ENCODE results near the gene FNIP1.
"Not testable (repeated sequence)": the region's sequence is repeated elsewhere in the genome, so short reads cannot be mapped to it uniquely, and the experiment has no call there.

Gene FNIP1

DNA sequence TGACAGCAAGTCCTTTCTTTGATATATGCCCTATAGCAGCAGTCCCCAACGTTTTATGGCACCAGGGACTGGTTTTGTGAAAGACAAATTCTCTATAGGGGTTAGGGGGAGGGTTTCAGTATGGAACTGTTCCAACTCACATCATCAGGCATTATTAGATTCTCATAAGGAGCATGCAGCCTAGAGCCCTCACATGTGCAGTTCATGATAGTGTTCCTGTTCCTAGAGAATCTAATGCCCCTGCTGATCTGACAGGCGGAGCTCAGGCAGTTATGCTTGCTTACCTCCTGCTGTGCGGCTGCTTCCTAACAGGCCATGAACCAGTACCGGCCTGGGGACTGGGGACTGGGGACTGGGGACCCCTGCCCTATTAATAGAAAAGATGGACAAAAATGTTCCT, 159.1 kb downstream of the FNIP1 start:
- DNase-seq (ENCODE audit: low read depth in 2 of 2): no peak

- peak in 1 of 2 donors; percentile 7 for DNase-seq (ENCODE audit: low read depth in 2 of 2)
Measured at GRCh38 chr5:131635684-131636572, 160.9 kb downstream of the FNIP1 start.

GRCh38 chr5:131634996-131635683, 161.7 kb downstream of the FNIP1 start, which contains the start of gene RAPGEF6:
Gene RAPGEF6 (minus strand): TSS chr5:131635229. CDS start chr5:131635030, 199 bp downstream.
- DNase-seq (ENCODE audit: low read depth in 2 of 2): peak; percentile 90 to 92

- DNase-seq (ENCODE audit: low read depth in 2 of 2): peak; percentile 19 to 23
Measured at GRCh38 chr5:131634666-131634995, 162.2 kb downstream of the FNIP1 start.

GRCh38 chr5:131634238-131634637, 162.6 kb downstream of the FNIP1 start:
- DNase-seq (ENCODE audit: low read depth in 2 of 2): no peak

DNA sequence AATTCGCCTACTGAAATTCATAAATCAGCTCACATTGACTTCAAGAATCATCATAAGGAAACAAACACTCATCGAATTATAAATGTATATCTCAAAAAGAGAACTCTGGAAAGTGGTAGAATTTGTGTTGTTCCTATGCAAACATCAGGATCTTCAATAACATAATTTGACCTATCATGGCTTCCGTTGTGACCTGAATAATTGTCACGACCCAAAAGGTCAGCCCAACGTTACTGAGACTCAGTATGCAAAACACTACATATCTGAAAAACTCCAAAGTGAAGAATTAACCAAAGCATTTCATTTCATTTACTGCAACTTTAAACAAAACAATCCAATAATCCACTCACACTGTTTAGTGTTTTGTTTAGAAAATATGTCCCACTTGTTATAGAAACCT, 163.0 kb downstream of the FNIP1 start:
- DNase-seq (ENCODE audit: low read depth in 2 of 2): no peak

- no peak for DNase-seq (ENCODE audit: low read depth in 2 of 2)
Measured at GRCh38 chr5:131630963-131631350, 165.9 kb downstream of the FNIP1 start.

GRCh38 chr5:131630208-131630962, 166.4 kb downstream of the FNIP1 start:
- DNase-seq (ENCODE audit: low read depth in 2 of 2): no peak

- DNase-seq (ENCODE audit: low read depth in 2 of 2): no peak
Measured at GRCh38 chr5:131628990-131629389, 167.8 kb downstream of the FNIP1 start.

DNA sequence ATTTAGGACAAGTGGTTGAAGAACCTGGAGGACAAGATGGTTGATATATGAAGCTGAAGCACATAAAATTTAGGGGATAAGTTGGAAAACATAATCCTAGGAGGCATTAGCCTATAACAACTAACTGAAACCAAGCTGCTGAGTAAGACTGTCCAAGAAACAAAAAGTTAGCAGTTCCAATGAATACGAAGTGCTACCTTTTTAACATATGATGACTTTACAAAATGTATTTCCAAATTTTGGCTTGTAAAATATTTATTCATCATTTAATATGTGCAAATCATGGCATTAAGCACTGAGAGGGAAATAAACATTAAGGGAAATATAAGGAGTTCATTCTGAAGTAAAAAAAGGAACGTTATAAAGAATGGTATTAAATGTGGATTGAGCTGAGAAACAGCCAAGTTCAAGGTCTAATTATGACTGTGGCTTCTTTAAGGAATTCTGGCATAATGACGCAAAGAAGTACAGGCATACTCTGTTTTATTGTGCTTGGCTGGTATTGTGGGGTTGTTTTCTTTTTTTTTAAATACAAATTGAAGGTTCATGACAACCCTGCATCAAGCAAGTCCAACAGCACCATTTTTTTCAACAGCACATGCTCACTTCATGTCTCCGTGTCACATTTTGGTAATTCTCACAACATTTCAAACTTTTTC, 169.5 kb downstream of the FNIP1 start:
- no peak for DNase-seq (ENCODE audit: low read depth in 2 of 2)

DNA sequence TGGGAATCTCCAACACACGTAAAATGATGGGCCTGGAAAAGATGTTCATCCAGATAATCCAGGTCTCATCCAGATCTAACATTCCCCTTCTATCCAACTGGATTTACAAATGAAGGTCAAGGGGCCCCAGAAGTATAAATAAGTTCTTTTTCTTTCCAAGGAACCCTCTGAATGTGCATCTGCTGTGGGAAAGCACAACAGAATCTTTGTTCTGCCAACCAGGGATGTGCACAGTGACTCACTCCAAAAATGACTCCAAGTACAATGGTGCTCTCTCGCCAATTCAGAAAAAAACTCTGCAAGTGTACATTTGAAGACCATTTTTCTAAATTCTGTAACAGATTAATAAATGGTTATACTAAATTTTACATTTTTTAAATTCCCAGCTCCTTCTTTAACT, 174.2 kb downstream of the FNIP1 start:
- no peak for DNase-seq (ENCODE audit: low read depth in 2 of 2)

DNA sequence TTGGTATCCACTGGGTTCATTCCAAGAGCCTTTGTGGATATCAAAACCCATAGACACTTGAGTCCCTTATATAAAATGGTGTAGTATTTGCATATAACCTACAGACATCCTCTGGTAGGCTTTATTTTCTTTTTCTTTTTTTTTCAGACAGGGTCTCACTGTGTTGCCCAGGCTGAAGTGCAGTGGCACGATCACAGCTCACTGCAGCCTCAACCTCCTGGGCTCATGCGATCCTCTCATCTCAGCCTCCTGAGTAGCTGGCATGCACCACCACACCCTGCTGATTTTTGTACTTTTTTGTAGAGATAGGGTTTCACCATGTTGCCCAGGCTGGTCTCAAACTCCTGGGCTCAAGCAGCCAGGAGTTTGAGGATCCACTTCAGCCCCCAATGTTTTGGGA, 175.7 kb downstream of the FNIP1 start:
- DNase-seq (ENCODE audit: low read depth in 2 of 2): not testable (repeated sequence)

GRCh38 chr5:131619102-131619501, 177.7 kb downstream of the FNIP1 start:
- DNase-seq (ENCODE audit: low read depth in 2 of 2): no peak

- DNase-seq (ENCODE audit: low read depth in 2 of 2): no peak
Measured at GRCh38 chr5:131617140-131617822, 179.5 kb downstream of the FNIP1 start.

DNA sequence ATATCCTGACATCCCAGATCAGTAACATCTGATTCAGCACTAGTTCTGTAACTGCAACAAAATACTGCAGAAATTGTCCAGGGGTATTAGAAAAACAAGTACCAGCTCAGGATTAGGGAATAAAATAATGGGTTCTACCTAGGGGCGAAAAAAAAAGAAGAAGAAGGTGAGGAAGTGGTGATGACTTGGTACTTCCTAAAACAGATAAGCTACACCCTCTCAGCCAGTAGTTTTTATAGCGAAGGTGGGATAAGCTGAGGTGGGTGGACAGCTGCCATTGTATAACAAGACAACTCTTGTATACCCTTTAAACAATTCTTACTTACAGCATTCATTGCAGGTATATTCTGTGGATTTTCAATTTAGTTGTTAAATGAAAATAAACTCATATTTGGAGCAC, 180.9 kb downstream of the FNIP1 start:
- DNase-seq (ENCODE audit: low read depth in 2 of 2): no peak

DNA sequence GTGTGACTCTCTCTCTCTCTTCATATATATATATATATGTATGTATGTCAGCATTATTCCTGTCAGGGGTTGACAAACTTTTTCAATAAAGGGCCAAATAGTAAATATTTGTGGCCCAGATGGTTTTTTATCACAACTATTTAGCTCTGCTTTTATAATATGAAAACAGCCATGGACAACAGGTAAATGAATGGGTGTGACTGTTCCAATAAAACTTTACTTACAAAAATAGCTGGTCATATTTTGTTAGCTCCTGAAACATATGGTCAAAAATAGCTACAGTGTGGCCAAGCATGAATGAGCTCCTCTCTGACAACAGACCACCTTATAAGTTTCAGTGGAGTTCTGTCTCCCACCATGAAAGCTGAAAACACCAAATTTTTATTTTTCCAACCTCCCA, 183.4 kb downstream of the FNIP1 start:
- DNase-seq (ENCODE audit: low read depth in 2 of 2): no peak

DNA sequence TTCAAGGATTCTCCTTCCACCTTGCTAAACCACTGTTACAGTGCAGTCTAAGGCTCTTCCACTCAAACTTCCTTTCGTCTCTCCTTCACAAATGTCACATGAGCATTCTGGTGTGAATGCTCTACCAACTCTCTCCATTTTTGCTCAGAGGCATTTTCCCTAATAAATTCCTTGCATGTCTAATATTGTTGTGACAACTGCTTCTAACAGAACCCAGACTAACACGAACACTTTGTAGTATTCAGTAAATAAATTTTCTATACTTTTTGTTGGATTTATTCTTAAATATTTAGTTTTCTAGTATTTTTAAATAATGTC, 185.8 kb downstream of the FNIP1 start:
- no peak for DNase-seq (ENCODE audit: low read depth in 2 of 2)

GRCh38 chr5:131610198-131611063, 186.4 kb downstream of the FNIP1 start:
- DNase-seq (ENCODE audit: low read depth in 2 of 2): no peak

DNA sequence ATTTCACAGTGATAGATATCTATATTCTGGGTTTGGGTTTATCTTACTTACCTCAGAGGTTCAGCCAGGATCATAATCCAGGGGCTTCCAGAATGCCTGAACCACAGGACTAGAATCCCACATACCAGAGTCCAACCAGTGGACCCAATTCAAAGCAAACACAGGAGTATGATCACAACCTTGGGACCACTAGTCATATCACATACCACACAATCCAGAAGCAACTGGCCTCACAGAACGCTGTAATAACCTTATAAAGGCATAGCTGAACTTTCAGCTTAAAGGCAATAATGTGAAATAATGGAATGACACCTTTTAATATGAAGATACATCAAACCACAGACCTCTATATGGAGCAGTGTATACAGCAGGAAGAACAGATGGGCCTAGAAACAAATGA, 187.0 kb downstream of the FNIP1 start:
- DNase-seq (ENCODE audit: low read depth in 2 of 2): no peak

GRCh38 chr5:131608597-131608996, 188.2 kb downstream of the FNIP1 start:
- no peak for DNase-seq (ENCODE audit: low read depth in 2 of 2)

Data from activated CD4-positive, alpha-beta T cell treated with anti-CD3 and anti-CD28 coated beads for 24 hours (primary cell).